HUES6 (cell line): ENCODE data around the gene MLXIP.
"Not testable (repeated sequence)": the region's sequence is repeated elsewhere in the genome, so short reads cannot be mapped to it uniquely, and the experiment has no call there.

Experiments used
- H3K27ac ChIP-seq: 2 replicates; pipeline ENCODE4 v1.7.0; 2013; ENCODE audit warnings: low read depth, mild to moderate bottlenecking, low read length, inconsistent platforms
- H3K27me3 ChIP-seq: 2 replicates; pipeline ENCODE4 v1.6.1; 2013; ENCODE audit warnings: low read length; ENCODE audit not compliant: control insufficient read depth, insufficient read depth
- H3K36me3 ChIP-seq: 2 replicates; pipeline ENCODE4 v1.6.1; 2013; ENCODE audit warnings: low read length; ENCODE audit not compliant: control insufficient read depth, insufficient read depth
- H3K4me1 ChIP-seq: 2 replicates; pipeline ENCODE4 v1.6.1; 2013; ENCODE audit warnings: low read length; ENCODE audit not compliant: control insufficient read depth, insufficient read depth
- H3K4me3 ChIP-seq: 2 replicates; pipeline ENCODE4 v1.5.1; 2013; ENCODE audit warnings: low read depth, low read length
- H3K9ac ChIP-seq: one replicate; pipeline ENCODE4 v1.6.1; 2013; ENCODE audit warnings: mild to moderate bottlenecking, low read length
- H3K9me3 ChIP-seq: 2 replicates; pipeline ENCODE4 v1.6.1; 2013; ENCODE audit warnings: low read depth, low read length; ENCODE audit not compliant: control insufficient read depth, insufficient read depth

The MLXIP gene

GRCh38 chr12:122099856-122100255, 21.3 kb downstream of the MLXIP start:
- Histone ChIP-seq H3K9me3 (peaks cover 7% of the 10 kb centered on the region; the same call in 1 of the 2 replicates), H3K4me1 (peaks cover 37% of the 10 kb centered on the region), H3K27ac (no peak overlapping the region), H3K36me3 (no peaks in the 10 kb centered on the region), H3K9ac (no peak overlapping the region), H3K4me3 (no peak overlapping the region), H3K27me3 (no peaks in the 10 kb centered on the region)

GRCh38 chr12:122100568-122100967, 22.0 kb downstream of the MLXIP start:
- Histone ChIP-seq H3K27ac (no peak overlapping the region), H3K4me3 (no peak overlapping the region), H3K4me1 (peaks cover 38% of the 10 kb centered on the region), H3K27me3 (no peaks in the 10 kb centered on the region), H3K36me3 (no peaks in the 10 kb centered on the region), H3K9me3 (peaks cover 7% of the 10 kb centered on the region; the same call in 1 of the 2 replicates), H3K9ac (no peak overlapping the region)

GRCh38 chr12:122102331-122102730, 23.8 kb downstream of the MLXIP start:
- Histone ChIP-seq H3K36me3 (no peaks in the 10 kb centered on the region), H3K4me1 (peaks cover 41% of the 10 kb centered on the region), H3K27ac (no peak overlapping the region), H3K9me3 (peaks cover 7% of the 10 kb centered on the region; the same call in 1 of the 2 replicates), H3K27me3 (no peaks in the 10 kb centered on the region), H3K9ac (no peak overlapping the region), H3K4me3 (no peak overlapping the region)

- H3K9me3 ChIP-seq, result peaks cover 7% of the 10 kb centered on the region; the same call in 1 of the 2 replicates
- H3K4me1 ChIP-seq, result peaks cover 19% of the 10 kb centered on the region
- H3K27ac ChIP-seq, result no peak overlapping the region
- no peaks in the 10 kb centered on the region for H3K36me3 ChIP-seq
- no peak overlapping the region for H3K9ac ChIP-seq
- no peaks in the 10 kb centered on the region for H3K27me3 ChIP-seq
- H3K4me3 ChIP-seq, result no peak overlapping the region
Measured at GRCh38 chr12:122104844-122105243, 26.3 kb downstream of the MLXIP start.

GRCh38 chr12:122105496-122105895, 26.9 kb downstream of the MLXIP start:
- not testable (repeated sequence) for H3K36me3 ChIP-seq, H3K27me3 ChIP-seq, H3K4me3 ChIP-seq, H3K9me3 ChIP-seq, H3K27ac ChIP-seq, H3K9ac ChIP-seq
- peaks cover 12% of the 10 kb centered on the region for H3K4me1 ChIP-seq

GRCh38 chr12:122106843-122107242, 28.3 kb downstream of the MLXIP start:
- H3K9me3 ChIP-seq, result peaks cover 5% of the 10 kb centered on the region; the same call in 1 of the 2 replicates
- H3K9ac ChIP-seq, result no peak overlapping the region
- H3K36me3 ChIP-seq, result no peaks in the 10 kb centered on the region
- no peaks in the 10 kb centered on the region for H3K27me3 ChIP-seq
- H3K4me3 ChIP-seq, result no peak overlapping the region
- H3K27ac ChIP-seq, result no peak overlapping the region
- H3K4me1 ChIP-seq, result peaks cover 14% of the 10 kb centered on the region; the same call in 1 of the 2 replicates

- H3K4me3 ChIP-seq, result no peak overlapping the region
- 0 out of 2 replicates have a peak, but pooled peaks cover 3% of the 10 kb centered on the region for H3K9me3 ChIP-seq
- H3K27ac ChIP-seq, result no peak overlapping the region
- H3K4me1 ChIP-seq, result peaks cover 14% of the 10 kb centered on the region; the same call in 1 of the 2 replicates
- H3K27me3 ChIP-seq, result no peaks in the 10 kb centered on the region
- H3K36me3 ChIP-seq, result no peaks in the 10 kb centered on the region
- no peak overlapping the region for H3K9ac ChIP-seq
Measured at GRCh38 chr12:122107261-122107660, 28.7 kb downstream of the MLXIP start.

- no peaks in the 10 kb centered on the region for H3K9me3 ChIP-seq
- no peak overlapping the region for H3K9ac ChIP-seq
- no peaks in the 10 kb centered on the region for H3K36me3 ChIP-seq
- peaks cover 10% of the 10 kb centered on the region; the same call in 1 of the 2 replicates for H3K4me1 ChIP-seq
- no peak overlapping the region for H3K27ac ChIP-seq
- H3K27me3 ChIP-seq, result no peaks in the 10 kb centered on the region
- H3K4me3 ChIP-seq, result no peak overlapping the region
Measured at GRCh38 chr12:122111089-122111641, 32.6 kb downstream of the MLXIP start.

- no peaks in the 10 kb centered on the region for H3K36me3 ChIP-seq
- H3K9ac ChIP-seq, result no peak overlapping the region
- H3K27me3 ChIP-seq, result no peaks in the 10 kb centered on the region
- no peak overlapping the region for H3K27ac ChIP-seq
- no peak overlapping the region for H3K4me3 ChIP-seq
- peaks cover 5% of the 10 kb centered on the region; the same call in 1 of the 2 replicates for H3K4me1 ChIP-seq
- no peaks in the 10 kb centered on the region for H3K9me3 ChIP-seq
Measured at GRCh38 chr12:122116707-122117535, 38.4 kb downstream of the MLXIP start.

GRCh38 chr12:122117979-122118378, 39.4 kb downstream of the MLXIP start:
- no peak overlapping the region for H3K9ac ChIP-seq
- H3K4me1 ChIP-seq, result peaks cover 8% of the 10 kb centered on the region; the same call in 1 of the 2 replicates
- no peak overlapping the region for H3K27ac ChIP-seq
- no peaks in the 10 kb centered on the region for H3K9me3 ChIP-seq
- no peaks in the 10 kb centered on the region for H3K27me3 ChIP-seq
- H3K36me3 ChIP-seq, result no peaks in the 10 kb centered on the region
- no peak overlapping the region for H3K4me3 ChIP-seq

- H3K4me3 ChIP-seq, H3K27ac ChIP-seq, H3K27me3 ChIP-seq, H3K36me3 ChIP-seq, H3K9ac ChIP-seq, H3K9me3 ChIP-seq: not testable (repeated sequence)
- peaks cover 11% of the 10 kb centered on the region; the same call in 1 of the 2 replicates for H3K4me1 ChIP-seq
Measured at GRCh38 chr12:122121341-122121740, 42.8 kb downstream of the MLXIP start.
